ENCODE measurements around the gene RNF152. TPM values are rescaled to one million over a fixed set of nuclear protein-coding genes. Genes with fewer than 3 reads are reported as not detected.

The RNF152 gene
- total RNA-seq, 4 donors from 2014 or later: 49.3 to 143 (median 95.2) TPM

DNA sequence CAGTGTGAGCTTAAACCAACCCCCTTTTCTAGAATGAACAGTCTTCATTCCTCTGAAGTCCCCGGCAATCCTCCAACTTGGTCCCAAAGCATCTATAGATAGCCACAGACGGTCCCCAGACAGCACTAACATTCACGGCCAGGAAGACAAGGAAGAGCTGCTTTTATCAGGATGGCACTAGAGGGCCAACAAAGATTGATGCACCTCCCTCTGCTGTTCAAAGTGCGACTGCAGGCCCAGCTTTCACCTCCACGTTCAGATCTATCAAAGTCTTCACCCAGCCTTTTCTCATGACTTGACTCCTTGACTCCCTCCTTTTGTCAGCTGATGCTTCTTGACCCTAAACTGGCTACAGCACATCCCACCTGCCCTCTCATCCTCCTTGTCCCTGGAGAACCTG lies 54.3 kb downstream of the RNF152 start:
- 92% methylated on average over 5 of the region's 5 CpGs for WGBS
- Histone ChIP-seq H3K36me3 (no peaks in the 10 kb centered on the region), H3K27me3 (no peaks in the 10 kb centered on the region), H3K4me1 (no peaks in the 10 kb centered on the region), H3K9me3 (no peaks in the 10 kb centered on the region), H3K4me3 (no peak overlapping the region), H3K27ac (no peak overlapping the region)
- DNase-seq (ENCODE audit: low spot score in 2 of 2): no peak
- TF ChIP-seq, protein P1, sequence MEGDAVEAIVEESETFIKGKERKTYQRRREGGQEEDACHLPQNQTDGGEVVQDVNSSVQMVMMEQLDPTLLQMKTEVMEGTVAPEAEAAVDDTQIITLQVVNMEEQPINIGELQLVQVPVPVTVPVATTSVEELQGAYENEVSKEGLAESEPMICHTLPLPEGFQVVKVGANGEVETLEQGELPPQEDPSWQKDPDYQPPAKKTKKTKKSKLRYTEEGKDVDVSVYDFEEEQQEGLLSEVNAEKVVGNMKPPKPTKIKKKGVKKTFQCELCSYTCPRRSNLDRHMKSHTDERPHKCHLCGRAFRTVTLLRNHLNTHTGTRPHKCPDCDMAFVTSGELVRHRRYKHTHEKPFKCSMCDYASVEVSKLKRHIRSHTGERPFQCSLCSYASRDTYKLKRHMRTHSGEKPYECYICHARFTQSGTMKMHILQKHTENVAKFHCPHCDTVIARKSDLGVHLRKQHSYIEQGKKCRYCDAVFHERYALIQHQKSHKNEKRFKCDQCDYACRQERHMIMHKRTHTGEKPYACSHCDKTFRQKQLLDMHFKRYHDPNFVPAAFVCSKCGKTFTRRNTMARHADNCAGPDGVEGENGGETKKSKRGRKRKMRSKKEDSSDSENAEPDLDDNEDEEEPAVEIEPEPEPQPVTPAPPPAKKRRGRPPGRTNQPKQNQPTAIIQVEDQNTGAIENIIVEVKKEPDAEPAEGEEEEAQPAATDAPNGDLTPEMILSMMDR (IDR thresholded peaks at IDR 0.05): no peak
- TF ChIP-seq EP300 (IDR thresholded peaks at IDR 0.05) (no peak), POLR2A (IDR thresholded peaks at IDR 0.05) (no peak), POLR2AphosphoS5 (IDR thresholded peaks at IDR 0.05) (no peak)

DNA sequence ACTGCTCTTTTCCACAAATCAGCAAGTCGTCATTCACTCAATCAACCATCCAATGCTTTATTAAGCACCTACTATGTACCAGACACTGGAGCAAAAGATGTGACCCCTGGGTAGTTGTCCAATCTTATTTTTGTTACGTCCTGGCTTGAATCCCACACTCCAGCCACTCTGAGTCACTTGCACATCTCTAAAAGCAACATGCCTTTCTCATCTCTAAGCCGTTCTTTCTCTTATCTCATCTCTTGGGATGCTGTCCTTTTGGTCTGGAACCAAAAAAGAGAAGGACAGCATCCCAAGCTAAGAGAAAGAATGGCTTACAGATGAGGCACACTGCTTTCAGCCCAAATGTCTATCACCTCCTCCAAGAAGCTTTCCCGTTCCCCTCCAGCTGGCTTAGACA lies 58.8 kb downstream of the RNF152 start:
- DNase-seq (ENCODE audit: low spot score in 2 of 2): no peak
- TF ChIP-seq POLR2AphosphoS5 (IDR thresholded peaks at IDR 0.05) (no peak), EP300 (IDR thresholded peaks at IDR 0.05) (no peak), POLR2A (IDR thresholded peaks at IDR 0.05) (no peak)
- TF ChIP-seq, protein P1 (IDR thresholded peaks at IDR 0.05): no peak
- no peaks in the 10 kb centered on the region for H3K36me3 ChIP-seq
- no peak overlapping the region for H3K27ac ChIP-seq
- H3K4me1 ChIP-seq: no peaks in the 10 kb centered on the region
- no peaks in the 10 kb centered on the region for H3K27me3 ChIP-seq
- no peaks in the 10 kb centered on the region for H3K9me3 ChIP-seq
- 68% methylated on average over 4 of the region's 4 CpGs for WGBS
- H3K4me3 ChIP-seq: no peak overlapping the region

DNA sequence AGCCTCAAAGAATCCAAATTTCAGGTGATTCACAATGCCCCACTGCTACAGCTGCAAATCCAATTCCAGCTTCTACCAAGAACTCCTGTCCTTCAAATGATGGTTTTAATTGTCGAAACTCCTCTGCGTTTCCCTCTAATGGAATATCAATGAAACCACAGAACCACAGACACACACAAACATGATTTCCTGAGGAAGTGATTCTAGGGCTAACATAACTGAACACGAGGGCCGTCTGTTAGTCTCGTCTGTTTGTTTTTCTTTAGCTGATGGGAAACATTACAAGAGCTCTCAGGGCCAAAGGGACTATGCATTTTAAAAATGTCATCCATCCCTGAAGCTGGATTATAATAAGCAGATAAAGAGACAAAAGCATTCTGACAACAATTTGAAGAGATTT lies 59.4 kb downstream of the RNF152 start:
- 48% methylated on average over 5 of the region's 5 CpGs for WGBS
- H3K9me3 ChIP-seq: no peaks in the 10 kb centered on the region
- H3K4me3 ChIP-seq: no peak overlapping the region
- no peaks in the 10 kb centered on the region for H3K36me3 ChIP-seq
- DNase-seq (ENCODE audit: low spot score in 2 of 2): no peak
- no peak overlapping the region for H3K27ac ChIP-seq
- no peaks in the 10 kb centered on the region for H3K4me1 ChIP-seq
- H3K27me3 ChIP-seq: no peaks in the 10 kb centered on the region
- no peak for TF ChIP-seq POLR2AphosphoS5 (IDR thresholded peaks at IDR 0.05)

DNA sequence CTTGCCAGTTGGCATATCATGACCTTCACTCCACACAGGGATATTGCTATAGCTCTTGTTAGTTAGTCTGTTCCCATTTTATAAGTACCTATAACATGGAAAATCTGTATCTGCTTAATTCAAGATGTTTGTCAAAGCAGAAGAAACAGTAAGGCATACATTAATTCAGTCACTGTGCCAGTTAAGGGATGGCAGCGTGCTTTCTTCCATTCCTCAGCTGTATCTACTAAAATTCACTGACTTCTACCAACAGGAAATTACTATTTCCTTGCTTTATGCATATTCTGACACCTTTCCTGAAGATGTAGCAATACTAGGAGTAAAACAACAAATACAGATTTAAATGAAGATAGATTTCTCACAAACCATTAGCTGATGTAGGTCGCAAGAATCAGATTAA lies 59.9 kb downstream of the RNF152 start:
- TF ChIP-seq EP300 (IDR thresholded peaks at IDR 0.05) (no peak), POLR2AphosphoS5 (IDR thresholded peaks at IDR 0.05) (no peak), POLR2A (IDR thresholded peaks at IDR 0.05) (no peak)
- TF ChIP-seq, protein P1 (IDR thresholded peaks at IDR 0.05): no peak
- no peaks in the 10 kb centered on the region for H3K27me3 ChIP-seq
- no peaks in the 10 kb centered on the region for H3K4me1 ChIP-seq
- no peak overlapping the region for H3K27ac ChIP-seq
- H3K36me3 ChIP-seq: no peaks in the 10 kb centered on the region
- WGBS: 76% methylated on average over 2 of the region's 2 CpGs
- H3K9me3 ChIP-seq: no peaks in the 10 kb centered on the region
- H3K4me3 ChIP-seq: no peak overlapping the region
- no peak for DNase-seq (ENCODE audit: low spot score in 2 of 2)

DNA sequence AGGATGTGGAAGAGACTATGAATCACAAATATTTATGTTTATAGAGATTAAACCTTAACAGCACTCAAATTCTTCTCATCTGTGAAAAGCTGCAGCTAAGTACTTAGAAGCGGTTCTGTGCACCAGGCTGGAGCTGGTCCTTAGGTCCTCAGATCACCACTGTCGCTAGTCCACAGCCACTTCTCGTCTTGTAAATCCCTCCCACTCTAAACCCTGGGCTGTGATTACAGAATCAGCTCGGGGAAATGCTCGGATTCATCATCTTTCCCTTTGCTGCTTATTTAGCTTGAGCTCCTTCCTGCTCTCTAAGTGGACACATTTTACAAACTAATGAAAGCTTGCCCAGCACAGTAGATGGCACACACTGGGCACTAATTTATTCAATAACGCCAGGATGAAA lies 61.7 kb downstream of the RNF152 start:
- WGBS: 80% methylated on average over 6 of the region's 6 CpGs
- DNase-seq (ENCODE audit: low spot score in 2 of 2): no peak
- no peaks in the 10 kb centered on the region for H3K36me3 ChIP-seq
- H3K4me1 ChIP-seq: no peaks in the 10 kb centered on the region
- no peak overlapping the region for H3K4me3 ChIP-seq
- no peak for TF ChIP-seq EP300 (IDR thresholded peaks at IDR 0.05)
- no peaks in the 10 kb centered on the region for H3K27me3 ChIP-seq
- no peaks in the 10 kb centered on the region for H3K9me3 ChIP-seq
- no peak overlapping the region for H3K27ac ChIP-seq

DNA sequence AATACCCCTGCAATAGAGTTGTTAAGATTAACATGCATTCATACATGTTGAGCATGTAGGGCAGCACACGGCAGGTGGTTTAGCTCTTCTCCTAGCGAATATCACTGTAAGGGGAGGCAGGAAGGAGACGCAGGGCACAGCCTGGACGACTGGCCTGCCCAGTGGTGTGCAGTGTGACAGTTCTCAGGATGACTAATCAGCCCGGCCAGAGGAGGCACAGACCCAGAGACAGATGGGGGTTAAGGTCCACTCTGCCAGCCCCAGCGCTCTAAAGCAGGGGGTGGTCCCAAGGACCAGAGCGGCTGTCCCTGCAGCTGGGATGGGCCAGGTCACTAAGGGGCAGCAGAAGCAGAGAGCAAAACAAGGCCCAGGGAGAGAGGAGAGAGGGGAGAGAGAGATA lies 63.7 kb downstream of the RNF152 start:
- Histone ChIP-seq H3K27me3 (no peaks in the 10 kb centered on the region), H3K27ac (no peak overlapping the region), H3K36me3 (no peaks in the 10 kb centered on the region), H3K4me3 (no peak overlapping the region), H3K9me3 (no peaks in the 10 kb centered on the region), H3K4me1 (no peaks in the 10 kb centered on the region)
- no peak for DNase-seq (ENCODE audit: low spot score in 2 of 2)
- TF ChIP-seq POLR2AphosphoS5 (IDR thresholded peaks at IDR 0.05): no peak
- TF ChIP-seq, protein P1 (IDR thresholded peaks at IDR 0.05): no peak
- no peak for TF ChIP-seq EP300 (IDR thresholded peaks at IDR 0.05)
- no peak for TF ChIP-seq POLR2A (IDR thresholded peaks at IDR 0.05)
- 90% methylated on average over 7 of the region's 7 CpGs for WGBS
